Measurements from ENCODE around the gene HEPACAM.

Gene HEPACAM

DNA sequence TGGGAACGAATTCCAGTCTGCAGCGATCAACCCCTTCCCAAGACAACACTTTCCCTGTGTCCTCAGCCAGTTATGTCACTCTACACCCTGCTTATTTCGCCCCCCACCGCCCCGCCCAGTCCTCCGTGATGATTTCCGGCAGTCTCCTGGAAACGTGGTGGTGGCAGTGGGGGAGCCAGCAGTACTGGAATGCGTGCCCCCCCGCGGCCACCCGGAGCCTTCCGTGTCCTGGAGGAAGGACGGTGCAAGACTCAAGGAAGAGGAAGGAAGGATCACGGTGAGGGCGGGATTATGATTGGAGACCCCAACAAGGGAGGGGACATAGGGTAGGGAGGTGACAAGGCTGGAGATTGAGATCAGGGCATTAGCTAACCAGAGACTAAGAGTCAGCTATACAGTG is 66.5 kb downstream of the HEPACAM start:
- H3K4me1 ChIP-seq (ENCODE audit: control insufficient read depth in 1 of 2, insufficient read depth in 1 of 2, low read depth in 1 of 2, low read length in 1 of 2) = peaks cover 0 to 7% of the 10 kb centered on the region in 2 experiments
- no peak overlapping the region for H3K27ac ChIP-seq
- H3K36me3 ChIP-seq = no peaks in the 10 kb centered on the region
- no peaks in the 10 kb centered on the region for H3K9me3 ChIP-seq
- no peak for TF ChIP-seq CTCF (IDR thresholded peaks at IDR 0.05)
- no peak overlapping the region for H3K4me3 ChIP-seq (ENCODE audit: low read depth in 1 of 2, low read length in 1 of 2)
- peaks cover 100% of the 10 kb centered on the region for H3K27me3 ChIP-seq

Data from neutrophil (primary cell).